NCI-H774 (cell line): ENCODE data around the gene OBSCN.
"Not testable (repeated sequence)": the region's sequence is repeated elsewhere in the genome, so short reads cannot be mapped to it uniquely, and the experiment has no call there.

Experiments
- DNase-seq: peaks from one replicate; lab custom pipeline; 2025; lab: John Stamatoyannopoulos, UW

Gene OBSCN

DNA sequence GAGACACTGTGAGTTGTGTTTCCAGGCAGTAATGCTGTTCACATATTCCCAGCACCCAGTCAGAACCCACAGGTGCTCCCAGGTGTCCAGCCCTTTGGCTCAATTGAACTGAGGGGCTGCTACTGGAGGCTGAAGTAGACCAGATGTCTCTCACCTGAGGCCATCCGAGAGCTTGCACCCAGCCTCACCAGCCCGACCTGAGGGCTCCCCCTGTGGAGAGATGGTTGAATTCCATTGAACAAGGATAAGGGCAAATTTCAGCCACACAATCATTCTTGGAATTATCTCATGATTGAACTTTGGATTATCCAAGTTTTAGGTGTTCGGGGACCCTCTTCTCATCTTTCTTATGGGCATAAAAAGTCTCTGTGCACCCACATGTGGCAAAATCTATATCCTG, 52.1 kb downstream of the OBSCN start:
- DNase-seq, result no peak

DNA sequence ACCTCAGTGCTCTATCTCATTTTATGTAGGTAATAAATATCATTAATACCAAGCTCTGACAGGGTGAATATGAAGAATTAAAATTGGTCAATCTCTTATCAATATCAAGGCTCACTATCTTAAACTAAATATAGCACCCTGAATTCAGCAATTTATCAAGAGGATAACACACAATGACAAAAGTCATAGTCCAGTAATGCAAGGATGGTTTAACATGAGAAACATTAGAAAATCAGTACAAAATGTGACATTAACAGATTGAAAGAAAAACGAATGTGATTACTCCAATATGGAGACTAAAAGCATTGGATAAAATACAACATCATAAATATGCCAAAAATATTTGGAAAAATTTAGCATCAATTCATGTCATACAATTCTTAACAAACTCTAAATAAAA, 53.9 kb downstream of the OBSCN start:
- no peak for DNase-seq

DNA sequence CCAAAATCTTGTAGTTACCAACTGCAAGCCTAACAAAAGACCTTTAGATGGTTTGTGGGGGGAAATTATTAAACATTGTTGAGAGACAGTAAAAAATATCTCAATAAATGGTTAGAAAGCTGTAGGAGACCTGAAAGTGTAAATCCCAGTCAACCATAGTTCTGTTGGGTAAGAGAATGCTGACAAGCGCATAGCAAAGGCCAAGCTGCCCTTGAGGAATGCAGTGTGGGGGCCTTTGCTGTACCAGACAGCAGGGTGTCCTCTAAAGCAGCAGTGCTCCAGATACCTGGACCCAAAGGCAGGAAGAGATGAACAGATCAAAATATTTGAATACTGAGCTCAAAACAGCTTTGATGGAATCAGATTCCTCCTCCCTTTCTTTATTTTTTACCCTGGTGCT, 54.6 kb downstream of the OBSCN start:
- no peak for DNase-seq

DNA sequence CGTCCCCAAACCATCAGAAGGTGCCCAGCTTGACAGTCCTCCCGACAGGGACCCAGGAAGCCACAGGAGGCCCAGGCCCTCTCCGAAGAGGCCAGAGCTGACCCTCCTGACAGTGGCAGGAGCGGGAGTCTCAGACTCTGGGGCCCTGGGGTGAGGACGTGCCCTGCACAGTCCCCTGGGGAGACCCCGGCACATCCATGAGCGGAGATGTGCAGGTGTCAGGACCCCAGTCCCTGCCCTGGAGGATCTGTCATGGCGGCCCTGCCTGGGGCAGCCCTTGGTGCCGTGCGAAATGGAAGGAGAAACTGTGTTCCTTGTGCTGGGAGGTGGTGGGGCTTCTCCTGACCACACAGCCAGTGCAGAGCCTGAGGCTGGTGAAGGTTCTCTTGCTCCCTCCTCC, 55.8 kb downstream of the OBSCN start:
- DNase-seq, result no peak

DNA sequence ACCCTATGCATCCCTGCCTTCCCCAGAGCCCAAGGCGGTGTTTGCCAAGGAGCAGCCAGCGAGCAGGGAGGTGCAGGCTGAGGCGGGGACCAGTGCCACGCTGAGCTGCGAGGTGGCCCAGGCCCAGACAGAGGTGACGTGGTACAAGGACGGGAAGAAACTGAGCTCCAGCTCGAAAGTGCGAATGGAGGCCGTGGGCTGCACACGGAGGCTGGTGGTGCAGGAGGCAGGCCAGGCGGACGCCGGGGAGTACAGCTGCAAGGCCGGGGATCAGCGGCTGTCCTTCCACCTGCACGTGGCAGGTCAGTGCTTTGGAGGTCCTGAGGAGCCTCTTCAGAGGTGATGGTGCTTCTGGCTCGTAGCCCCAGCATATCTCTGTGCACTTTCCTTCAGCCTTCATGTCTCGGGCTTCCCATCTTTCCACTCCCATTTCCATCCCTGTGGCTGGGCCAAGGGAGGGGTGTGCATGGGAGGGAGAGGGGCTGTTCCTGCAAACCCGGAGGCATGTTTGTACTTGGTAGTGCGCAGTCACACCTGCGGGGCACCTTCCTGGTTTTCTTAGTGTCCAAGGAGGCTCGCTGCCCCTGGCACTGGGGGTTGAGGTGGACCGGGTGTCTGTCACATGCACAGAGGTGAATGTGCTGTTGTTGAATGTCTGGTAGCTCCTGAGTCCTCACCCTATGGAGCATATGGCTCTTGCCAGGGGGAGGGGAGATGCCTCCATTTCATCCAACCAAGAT, 56.4 kb downstream of the OBSCN start:
- DNase-seq, result no peak

DNA sequence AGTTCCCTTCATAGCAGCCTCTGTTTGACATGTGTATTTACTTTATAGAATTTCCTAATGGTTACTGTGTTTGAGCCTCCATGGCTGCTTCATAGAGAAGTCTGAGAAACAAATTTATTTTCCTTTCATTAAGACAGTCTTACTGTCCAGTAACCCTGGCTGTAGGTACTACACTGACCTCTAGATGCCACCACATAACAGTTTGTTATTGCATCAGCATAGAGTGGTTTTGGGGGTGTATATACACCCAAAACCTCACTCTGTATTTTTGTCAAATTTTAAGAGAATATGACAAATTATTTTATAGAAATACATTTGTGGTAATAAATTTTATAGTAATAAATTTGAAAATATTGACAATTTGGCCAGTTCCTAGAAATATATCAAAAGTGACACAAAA, 57.3 kb downstream of the OBSCN start:
- no peak for DNase-seq

DNA sequence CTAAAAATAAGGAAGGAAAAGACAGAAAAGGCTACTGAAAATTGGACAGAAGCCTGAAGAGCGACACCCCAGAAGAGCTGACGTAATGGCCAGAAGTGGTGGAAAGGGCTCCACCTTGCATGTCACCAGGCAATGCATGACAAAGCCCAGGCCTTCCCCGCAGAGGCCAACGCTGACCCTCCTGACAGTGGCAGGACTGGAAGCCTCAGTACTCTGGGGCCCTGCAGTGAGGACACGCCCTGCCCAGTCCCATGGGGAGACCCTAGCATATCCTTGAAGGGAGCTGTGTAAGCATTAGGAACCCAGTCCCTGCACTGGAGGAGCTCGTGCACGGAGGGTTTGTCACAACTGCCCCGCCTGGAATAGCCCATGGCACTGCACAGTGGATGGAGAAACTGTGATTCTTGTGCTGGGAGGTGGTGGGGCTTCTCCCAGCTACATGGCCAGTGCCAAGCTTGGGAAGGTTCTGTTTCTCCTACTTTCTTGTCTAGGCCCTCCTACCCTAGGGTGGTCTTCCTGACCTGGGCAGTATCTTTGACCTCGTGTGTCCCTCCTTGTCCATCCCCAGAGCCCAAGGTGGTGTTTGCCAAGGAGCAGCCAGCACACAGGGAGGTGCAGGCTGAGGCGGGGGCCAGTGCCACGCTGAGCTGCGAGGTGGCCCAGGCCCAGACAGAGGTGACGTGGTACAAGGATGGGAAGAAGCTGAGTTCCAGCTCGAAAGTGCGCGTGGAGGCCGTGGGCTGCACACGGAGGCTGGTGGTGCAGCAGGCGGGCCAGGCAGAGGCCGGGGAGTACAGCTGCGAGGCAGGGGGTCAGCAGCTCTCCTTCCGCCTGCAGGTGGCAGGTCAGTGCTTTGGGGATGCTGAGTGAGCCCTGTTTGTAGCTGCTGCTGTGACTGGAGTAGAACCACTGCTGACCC, 60.4 kb downstream of the OBSCN start:
- no peak for DNase-seq

DNA sequence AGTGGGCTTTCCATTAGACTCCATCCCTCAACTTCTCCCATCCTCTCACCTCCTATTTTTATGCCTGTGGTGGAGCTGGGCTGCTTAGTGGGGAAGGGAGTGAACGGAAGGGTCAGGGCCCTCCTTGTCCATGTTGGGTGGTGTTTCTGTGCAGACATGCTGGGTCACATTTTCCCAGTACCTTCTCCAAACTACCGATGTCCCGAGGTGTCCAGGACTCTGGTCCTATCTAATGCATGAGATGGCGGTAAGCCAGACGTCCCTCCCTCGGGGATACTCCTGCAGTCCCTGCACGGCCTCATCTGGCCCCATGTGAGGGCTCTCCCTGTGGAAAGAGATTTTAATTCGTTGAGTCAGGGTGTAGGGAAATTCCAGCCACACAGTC, 61.0 kb downstream of the OBSCN start:
- DNase-seq, result no peak

DNA sequence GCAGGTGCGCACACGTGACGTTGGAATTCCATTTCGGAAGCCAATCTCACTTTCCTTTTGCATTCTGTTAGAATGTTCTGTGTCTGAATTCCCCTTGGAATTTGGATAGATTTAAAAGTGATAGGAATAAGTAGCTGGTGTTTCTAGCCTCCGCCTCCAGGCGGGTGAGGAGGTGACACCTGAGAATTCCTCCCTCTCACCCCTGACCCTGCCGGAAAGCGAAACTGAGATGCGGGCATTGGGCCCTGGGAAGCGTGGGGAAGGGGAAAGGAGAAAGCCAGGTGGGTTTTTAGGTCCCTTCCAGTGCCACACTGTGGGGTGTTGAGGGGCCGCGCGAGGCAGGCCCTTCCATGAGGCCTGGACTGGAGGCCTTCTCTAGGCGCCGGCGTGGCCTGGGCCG, 61.6 kb downstream of the OBSCN start:
- DNase-seq, result not testable (repeated sequence)

DNA sequence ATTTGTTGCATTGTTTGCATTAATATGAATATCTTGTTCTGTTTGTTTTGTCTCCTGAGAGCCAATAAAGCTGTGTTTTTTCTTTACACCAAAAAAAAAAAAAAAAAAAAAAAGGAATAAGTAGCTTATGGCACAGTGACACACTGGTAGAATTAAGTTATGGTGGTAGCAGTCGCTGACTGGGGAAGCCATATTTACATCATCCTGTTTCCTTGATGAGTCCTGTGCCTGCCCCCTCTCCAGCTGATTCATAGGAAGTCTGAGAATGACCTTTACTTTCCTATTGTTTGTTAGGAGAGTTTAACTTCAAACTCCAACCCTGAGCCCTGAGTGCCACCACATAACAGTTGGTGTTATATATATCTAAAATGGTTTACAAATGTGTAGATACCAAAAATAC, 62.2 kb downstream of the OBSCN start:
- no peak for DNase-seq

DNA sequence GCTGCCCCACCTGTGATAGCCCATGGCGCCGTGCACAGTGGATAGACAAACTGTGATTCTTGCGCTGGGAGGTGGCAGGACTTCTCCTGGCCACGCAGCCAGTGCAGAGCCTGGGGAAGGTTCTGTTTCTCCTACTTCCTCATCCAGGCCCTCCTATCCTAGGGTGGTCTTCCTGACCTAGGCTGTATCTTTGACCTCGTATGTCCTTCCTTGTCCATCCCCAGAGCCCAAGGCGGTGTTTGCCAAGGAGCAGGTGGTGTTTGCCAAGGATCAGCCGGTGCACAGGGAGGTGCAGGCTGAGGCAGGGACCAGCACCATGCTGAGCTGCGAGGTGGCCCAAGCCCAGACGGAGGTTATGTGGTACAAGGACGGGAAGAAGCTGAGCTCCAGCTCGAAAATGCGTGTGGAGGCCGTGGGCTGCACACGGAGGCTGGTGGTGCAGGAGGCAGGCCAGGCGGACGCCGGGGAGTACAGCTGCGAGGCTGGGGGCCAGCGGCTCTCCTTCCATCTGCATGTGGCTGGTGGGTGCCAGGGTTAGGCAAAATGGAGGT, 63.9 kb downstream of the OBSCN start:
- no peak for DNase-seq

DNA sequence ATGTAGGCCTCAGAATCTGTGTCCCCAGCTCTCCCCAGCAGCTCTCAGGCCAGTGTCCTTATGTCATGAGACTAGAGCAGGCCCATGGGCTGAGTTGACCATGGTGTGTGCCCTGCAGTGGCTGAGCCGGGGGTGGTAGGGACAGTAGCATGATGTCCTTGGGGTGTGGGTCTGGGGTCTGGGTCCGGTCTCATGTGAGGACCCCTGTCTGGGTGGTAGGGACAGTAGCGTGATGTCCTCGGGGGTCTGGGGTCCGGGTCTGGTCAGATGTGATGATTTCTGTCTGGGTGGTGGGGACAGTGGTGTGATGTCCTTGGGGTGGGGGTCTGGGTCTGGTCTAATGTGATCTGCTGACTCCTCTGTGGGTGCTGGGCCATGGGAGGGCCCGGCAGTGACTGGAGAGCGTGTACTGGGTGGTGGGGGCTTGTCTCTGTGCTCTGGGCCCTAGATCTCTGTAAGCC, 64.5 kb downstream of the OBSCN start:
- DNase-seq, result no peak

DNA sequence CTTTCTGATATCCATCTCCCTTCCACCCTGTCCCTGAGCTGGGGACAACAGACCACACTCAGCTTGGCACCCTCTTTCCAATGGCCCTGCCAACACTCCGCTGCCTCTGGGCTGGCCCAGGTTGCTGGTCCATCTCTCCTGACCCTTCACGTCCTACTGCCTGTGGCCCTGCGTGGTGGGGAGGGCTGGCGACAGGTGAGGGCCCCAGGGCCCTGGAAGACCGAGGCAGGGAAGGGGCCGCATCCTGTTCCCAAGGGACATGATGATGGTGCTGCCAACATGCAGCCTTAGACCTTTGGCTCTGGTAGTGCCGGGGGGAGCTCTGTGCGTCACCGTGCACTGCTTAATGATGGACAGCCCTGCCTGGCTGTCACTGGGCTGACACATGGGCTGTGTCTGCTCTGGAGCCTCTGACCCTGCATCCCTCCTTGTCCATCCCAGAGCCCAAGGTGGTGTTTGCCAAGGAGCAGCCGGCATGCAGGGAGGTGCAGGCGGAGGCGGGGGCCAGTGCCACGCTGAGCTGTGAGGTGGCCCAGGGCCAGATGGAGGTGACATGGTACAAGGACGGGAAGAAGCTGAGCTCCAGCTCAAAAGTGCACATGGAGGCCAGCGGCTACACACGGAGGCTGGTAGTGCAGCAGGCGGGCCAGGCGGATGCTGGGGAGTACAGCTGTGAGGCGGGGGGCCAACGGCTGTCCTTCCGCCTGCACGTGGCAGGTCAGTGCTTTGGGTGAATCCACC, 65.2 kb downstream of the OBSCN start:
- no peak for DNase-seq

DNA sequence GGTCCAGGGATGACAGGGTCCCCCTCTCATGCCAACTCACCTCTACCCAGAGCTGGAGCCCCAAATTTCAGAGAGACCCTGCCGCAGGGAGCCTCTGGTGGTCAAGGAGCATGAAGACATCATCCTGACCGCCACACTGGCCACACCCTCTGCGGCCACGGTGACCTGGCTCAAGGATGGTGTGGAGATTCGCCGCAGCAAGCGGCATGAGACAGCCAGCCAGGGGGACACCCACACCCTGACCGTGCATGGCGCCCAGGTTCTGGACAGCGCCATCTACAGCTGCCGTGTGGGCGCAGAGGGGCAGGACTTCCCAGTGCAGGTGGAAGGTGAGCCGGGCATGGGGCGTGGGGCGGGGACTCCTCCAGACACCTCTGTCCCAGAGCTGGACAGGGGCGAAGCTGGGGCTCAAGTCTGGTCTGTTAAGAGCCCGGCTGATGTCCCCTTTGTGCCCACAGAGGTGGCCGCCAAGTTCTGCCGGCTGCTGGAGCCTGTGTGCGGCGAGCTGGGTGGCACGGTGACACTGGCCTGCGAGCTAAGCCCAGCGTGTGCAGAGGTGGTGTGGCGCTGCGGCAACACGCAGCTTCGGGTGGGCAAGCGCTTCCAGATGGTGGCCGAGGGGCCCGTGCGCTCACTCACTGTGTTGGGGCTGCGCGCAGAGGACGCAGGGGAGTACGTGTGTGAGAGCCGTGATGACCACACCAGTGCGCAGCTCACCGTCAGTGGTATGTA, 66.0 kb downstream of the OBSCN start:
- no peak for DNase-seq

DNA sequence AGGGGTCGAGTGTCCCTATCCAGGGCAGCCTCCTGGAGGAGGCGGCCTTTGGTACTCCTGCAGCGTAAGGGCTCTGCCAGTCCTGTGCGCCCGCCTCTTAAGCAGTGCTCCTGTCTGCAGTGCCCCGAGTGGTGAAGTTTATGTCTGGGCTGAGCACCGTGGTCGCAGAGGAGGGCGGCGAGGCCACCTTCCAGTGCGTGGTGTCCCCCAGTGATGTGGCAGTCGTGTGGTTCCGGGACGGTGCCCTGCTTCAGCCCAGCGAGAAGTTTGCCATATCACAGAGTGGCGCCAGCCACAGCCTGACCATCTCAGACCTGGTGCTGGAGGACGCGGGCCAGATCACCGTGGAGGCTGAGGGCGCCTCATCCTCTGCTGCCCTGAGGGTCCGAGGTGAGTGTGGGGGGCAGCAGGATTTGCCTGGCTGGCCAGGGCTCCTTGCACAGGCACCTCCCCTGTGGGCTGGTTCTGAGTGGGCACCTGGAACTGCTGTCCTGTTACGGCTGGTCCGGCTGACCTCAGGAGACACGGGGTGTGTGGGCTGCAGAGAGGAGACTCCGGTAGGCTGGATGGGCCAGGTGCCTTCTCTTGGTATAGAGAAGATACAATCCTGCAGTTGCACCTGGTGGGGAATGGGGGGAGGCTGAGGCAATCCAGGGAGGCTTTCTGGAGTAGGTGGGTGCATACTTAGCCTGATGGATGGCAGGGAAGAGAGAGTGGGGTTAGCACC, 66.8 kb downstream of the OBSCN start:
- DNase-seq, result no peak

DNA sequence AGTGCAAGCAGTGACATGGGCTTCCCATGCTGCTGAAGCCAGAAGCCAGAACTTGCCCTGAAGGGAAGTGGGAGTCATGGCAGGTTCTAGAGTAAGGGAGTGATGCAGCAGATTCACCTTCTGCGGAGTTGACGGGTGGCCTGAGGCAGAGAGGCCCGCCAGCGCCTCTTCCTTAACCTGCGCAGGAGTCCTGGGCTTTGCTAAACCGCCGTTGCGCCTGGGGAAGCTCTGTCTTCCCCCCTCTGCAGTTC, 67.3 kb downstream of the OBSCN start:
- no peak for DNase-seq

DNA sequence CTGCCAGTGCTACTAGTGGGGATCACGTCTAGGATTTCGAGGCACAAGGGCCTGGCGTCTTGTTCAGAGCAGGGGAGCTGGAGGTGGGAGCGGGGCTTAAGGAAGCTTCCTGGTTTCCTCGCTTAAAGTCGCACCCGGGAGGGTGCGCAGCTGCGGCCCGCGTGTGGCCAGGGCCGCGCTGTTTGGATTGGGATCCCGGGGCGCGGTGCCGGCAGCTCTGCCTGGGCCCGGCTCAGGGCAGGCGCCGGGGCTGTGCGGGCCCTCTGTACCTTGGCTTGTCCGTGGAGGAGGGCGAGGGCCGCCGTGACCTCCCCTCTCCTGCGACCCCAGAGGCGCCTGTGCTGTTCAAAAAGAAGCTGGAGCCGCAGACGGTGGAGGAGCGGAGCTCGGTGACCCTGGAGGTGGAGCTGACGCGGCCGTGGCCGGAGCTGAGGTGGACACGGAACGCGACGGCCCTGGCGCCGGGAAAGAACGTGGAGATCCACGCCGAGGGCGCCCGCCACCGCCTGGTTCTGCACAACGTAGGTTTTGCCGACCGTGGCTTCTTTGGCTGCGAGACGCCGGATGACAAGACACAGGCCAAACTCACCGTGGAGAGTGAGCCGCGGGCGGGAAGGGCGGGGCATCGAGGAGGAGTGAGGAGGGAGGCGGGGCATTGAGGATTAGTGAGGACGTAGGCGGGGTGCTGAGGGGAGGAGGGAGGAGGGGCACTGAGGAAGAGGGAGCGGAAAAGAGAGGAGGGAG, 67.8 kb downstream of the OBSCN start:
- no peak for DNase-seq

DNA sequence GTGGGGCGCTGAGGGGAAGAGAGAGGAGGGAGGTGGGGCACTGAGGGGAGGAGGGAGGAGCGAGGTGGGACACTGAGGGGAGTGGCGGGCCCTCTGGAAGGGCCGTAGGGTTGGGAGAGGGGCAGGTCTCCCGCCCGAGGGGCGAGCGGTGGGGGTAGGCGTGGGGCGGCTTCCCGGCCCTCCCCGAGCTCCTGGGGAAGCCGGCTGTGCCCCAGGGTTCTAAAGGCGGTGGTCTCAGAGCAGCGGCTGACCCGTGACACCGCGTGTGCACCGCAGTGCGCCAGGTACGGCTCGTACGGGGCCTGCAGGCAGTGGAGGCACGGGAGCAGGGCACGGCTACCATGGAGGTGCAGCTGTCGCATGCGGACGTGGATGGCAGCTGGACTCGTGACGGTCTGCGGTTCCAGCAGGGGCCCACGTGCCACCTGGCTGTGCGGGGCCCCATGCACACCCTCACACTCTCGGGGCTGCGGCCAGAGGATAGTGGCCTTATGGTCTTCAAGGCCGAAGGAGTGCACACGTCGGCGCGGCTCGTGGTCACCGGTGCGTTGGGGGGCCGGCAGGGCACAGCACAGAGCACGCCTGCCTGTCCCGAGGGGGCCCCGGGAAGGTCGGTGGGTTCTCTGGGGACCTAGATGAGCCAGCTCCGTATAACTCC, 68.5 kb downstream of the OBSCN start:
- DNase-seq, result no peak

DNA sequence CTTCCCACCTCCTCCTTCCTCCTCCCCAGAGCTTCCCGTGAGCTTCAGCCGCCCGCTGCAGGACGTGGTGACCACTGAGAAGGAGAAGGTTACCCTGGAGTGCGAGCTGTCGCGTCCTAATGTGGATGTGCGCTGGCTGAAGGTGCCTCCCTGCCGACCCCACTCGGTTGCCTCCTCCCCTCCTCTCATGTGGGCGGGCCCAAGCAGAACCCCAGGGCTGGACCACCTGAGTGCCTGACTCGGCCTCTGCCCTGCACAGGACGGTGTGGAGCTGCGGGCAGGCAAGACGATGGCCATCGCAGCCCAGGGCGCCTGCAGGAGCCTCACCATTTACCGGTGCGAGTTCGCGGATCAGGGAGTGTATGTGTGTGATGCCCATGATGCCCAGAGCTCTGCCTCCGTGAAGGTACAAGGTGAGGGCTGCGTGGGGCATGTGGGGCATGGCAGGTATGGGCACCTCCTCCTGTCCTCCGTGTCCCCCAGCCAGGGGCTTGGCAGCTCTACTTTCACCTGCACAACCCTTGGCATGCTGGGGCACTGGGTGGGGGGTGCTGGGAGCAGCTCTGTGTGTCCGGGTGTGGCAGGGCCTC, 69.2 kb downstream of the OBSCN start:
- no peak for DNase-seq
